Putamen (tissue), 1 donor: ENCODE data around the gene WDFY4.

Source experiments
- DNase-seq: peaks from one replicate; pipeline ENCODE4 v3.0.0-alpha.2; 2016; ENCODE audit warnings: low spot score

Gene WDFY4

GRCh38 chr10:48771234-48771633 is 86.6 kb downstream of the WDFY4 start:
- no peak for DNase-seq

GRCh38 chr10:48772059-48772458 is 87.4 kb downstream of the WDFY4 start:
- no peak for DNase-seq

- DNase-seq: no peak
Measured at GRCh38 chr10:48773580-48773979, 88.9 kb downstream of the WDFY4 start.

- DNase-seq: no peak
Measured at GRCh38 chr10:48774416-48775205, 89.9 kb downstream of the WDFY4 start.

GRCh38 chr10:48775206-48775517 is 90.5 kb downstream of the WDFY4 start:
- DNase-seq: no peak

- DNase-seq: no peak
Measured at GRCh38 chr10:48776005-48776522, 91.4 kb downstream of the WDFY4 start.

GRCh38 chr10:48776528-48776927 is 91.9 kb downstream of the WDFY4 start:
- no peak for DNase-seq

GRCh38 chr10:48777110-48777509 is 92.4 kb downstream of the WDFY4 start:
- no peak for DNase-seq

GRCh38 chr10:48778193-48778857 is 93.7 kb downstream of the WDFY4 start:
- no peak for DNase-seq

GRCh38 chr10:48779077-48779476 is 94.4 kb downstream of the WDFY4 start:
- no peak for DNase-seq

- no peak for DNase-seq
Measured at GRCh38 chr10:48779546-48780152, 95.0 kb downstream of the WDFY4 start.

GRCh38 chr10:48780341-48780740 is 95.7 kb downstream of the WDFY4 start:
- DNase-seq: no peak

- no peak for DNase-seq
Measured at GRCh38 chr10:48782386-48782785, 97.7 kb downstream of the WDFY4 start.

GRCh38 chr10:48784031-48784430 is 99.4 kb downstream of the WDFY4 start:
- DNase-seq: no peak

- DNase-seq: no peak
Measured at GRCh38 chr10:48785796-48786195, 101.1 kb downstream of the WDFY4 start.

- DNase-seq: no peak
Measured at GRCh38 chr10:48786606-48787282, 102.1 kb downstream of the WDFY4 start.

GRCh38 chr10:48788554-48788953 is 103.9 kb downstream of the WDFY4 start:
- DNase-seq: no peak

GRCh38 chr10:48789486-48790456 is 105.1 kb downstream of the WDFY4 start:
- DNase-seq: no peak

GRCh38 chr10:48790457-48791044 is 105.9 kb downstream of the WDFY4 start:
- DNase-seq: no peak

- DNase-seq: no peak
Measured at GRCh38 chr10:48791267-48791928, 106.7 kb downstream of the WDFY4 start.
